MM.1S (cell line): ENCODE results near the gene SRRM1.

ENCODE experiments used
- EZH2 ChIP-seq: fragments of 300-600 bp; sonication (generic); optimal IDR thresholded peaks from 2 replicates; pipeline ENCODE3; 2017; ENCODE audit warnings: low read depth, mild to moderate bottlenecking, antibody characterized with exemption, low read length, mixed read lengths
- EZH2phosphoT487 ChIP-seq: fragments of 300-600 bp; sonication (generic); IDR thresholded peaks from 2 replicates; pipeline ENCODE4 v1.6.1; 2018; ENCODE audit warnings: antibody characterized with exemption, low read length
- TF ChIP-seq, protein P1 (sequence below): fragments of 300-600 bp; sonication (generic); IDR thresholded peaks from 2 replicates; pipeline ENCODE4 v1.5.1; 2016; ENCODE audit warnings: antibody characterized with exemption, low read length, mixed read lengths

DNA sequence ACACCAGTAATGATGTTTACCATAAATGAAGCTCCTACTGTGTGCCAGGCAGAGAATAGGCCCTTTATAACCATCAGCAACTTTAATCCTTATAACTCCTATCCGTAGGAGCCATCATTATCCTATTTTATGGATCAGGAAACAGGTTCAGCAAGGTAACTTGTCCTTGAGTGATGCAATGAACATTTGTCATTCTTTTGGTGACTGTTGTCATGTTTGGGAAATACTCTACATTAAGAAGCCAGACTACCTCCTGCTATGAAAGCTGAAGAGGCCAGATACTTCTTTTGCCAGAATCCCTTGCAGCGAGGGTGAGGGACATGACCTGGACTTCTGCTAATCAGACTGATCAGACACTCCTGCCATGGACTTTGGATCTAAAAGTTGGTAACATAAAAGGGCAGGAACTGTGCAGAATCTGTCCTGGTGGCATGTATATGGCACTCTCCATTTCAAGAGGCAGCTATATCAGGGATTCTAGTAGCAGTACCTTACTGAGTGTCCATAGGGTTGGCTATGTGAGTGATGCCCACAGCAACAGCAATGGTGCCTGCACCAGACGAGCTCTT is 33.1 kb upstream of the SRRM1 start:
- TF ChIP-seq, protein P1, sequence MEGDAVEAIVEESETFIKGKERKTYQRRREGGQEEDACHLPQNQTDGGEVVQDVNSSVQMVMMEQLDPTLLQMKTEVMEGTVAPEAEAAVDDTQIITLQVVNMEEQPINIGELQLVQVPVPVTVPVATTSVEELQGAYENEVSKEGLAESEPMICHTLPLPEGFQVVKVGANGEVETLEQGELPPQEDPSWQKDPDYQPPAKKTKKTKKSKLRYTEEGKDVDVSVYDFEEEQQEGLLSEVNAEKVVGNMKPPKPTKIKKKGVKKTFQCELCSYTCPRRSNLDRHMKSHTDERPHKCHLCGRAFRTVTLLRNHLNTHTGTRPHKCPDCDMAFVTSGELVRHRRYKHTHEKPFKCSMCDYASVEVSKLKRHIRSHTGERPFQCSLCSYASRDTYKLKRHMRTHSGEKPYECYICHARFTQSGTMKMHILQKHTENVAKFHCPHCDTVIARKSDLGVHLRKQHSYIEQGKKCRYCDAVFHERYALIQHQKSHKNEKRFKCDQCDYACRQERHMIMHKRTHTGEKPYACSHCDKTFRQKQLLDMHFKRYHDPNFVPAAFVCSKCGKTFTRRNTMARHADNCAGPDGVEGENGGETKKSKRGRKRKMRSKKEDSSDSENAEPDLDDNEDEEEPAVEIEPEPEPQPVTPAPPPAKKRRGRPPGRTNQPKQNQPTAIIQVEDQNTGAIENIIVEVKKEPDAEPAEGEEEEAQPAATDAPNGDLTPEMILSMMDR: no peak
- TF ChIP-seq EZH2 (no peak), EZH2phosphoT487 (no peak)
